M059J (cell line): ENCODE results near the gene PCP4L1. TPM values are rescaled to one million over a fixed set of nuclear protein-coding genes. Genes with fewer than 3 reads are reported as not detected.

Source experiments
- DNase-seq: peaks from one replicate; pipeline ENCODE4 v3.0.0-alpha.2; 2012; ENCODE audit warnings: low read depth
- total RNA-seq: library from RNA; depleted of rRNA; stranded (reverse); fragments of >200 nt; shearing (Covaris generic); gene quantifications from 2 replicates; pipeline ENCODE4 v1.2.3, GENCODE V29; 2014

The PCP4L1 gene
- total RNA-seq, 1 experiment from 2014 or later = not detected

GRCh38 chr1:161266836-161267235, 8.3 kb downstream of the PCP4L1 start:
- DNase-seq = no peak

- peak; percentile 39 for DNase-seq
These were observed 8.8 kb downstream of the PCP4L1 start for GRCh38 chr1:161267321-161267720.

GRCh38 chr1:161273402-161273801, 14.9 kb downstream of the PCP4L1 start:
- DNase-seq = no peak

- DNase-seq = no peak
These were observed 16.3 kb downstream of the PCP4L1 start for GRCh38 chr1:161274874-161275273.

- no peak for DNase-seq
These were observed 24.4 kb downstream of the PCP4L1 start for GRCh38 chr1:161282991-161283390.

GRCh38 chr1:161285113-161285512, 26.6 kb downstream of the PCP4L1 start:
- no peak for DNase-seq

- no peak for DNase-seq
These were observed 27.0 kb downstream of the PCP4L1 start for GRCh38 chr1:161285521-161285920.

GRCh38 chr1:161287482-161288054, 29.0 kb downstream of the PCP4L1 start:
- no peak for DNase-seq

- DNase-seq = no peak
These were observed 32.2 kb downstream of the PCP4L1 start for GRCh38 chr1:161290779-161291178.

GRCh38 chr1:161297415-161297814, 38.9 kb downstream of the PCP4L1 start:
- DNase-seq = no peak

GRCh38 chr1:161298116-161298515, 39.6 kb downstream of the PCP4L1 start:
- no peak for DNase-seq

- DNase-seq = no peak
These were observed 40.8 kb downstream of the PCP4L1 start for GRCh38 chr1:161299347-161299746.

GRCh38 chr1:161300478-161300877, 41.9 kb downstream of the PCP4L1 start:
- no peak for DNase-seq

- DNase-seq = no peak
These were observed 46.7 kb downstream of the PCP4L1 start for GRCh38 chr1:161304927-161305866.

- peak; percentile 29 for DNase-seq
These were observed 47.4 kb downstream of the PCP4L1 start for GRCh38 chr1:161305867-161306519.

- DNase-seq = peak; percentile 50
These were observed 48.8 kb downstream of the PCP4L1 start for GRCh38 chr1:161307230-161307768.

- no peak for DNase-seq
These were observed 49.5 kb downstream of the PCP4L1 start for GRCh38 chr1:161307892-161308638.

GRCh38 chr1:161309868-161310267, 51.3 kb downstream of the PCP4L1 start, which contains the start of gene MPZ:
MPZ (minus strand) TSS chr1:161309968; CDS start chr1:161309905, 63 bp downstream.
- DNase-seq = no peak

- no peak for DNase-seq
These were observed 53.1 kb downstream of the PCP4L1 start for GRCh38 chr1:161311595-161312181.

GRCh38 chr1:161313554-161314200, 55.1 kb downstream of the PCP4L1 start:
- DNase-seq = no peak
